GOT3 (cell line): Measurements from ENCODE around the gene RAP2A.

Source experiments
- DNase-seq: peaks from one replicate; lab custom pipeline; 2025; ENCODE audit warnings: mixed read lengths; lab: John Stamatoyannopoulos, UW

RAP2A gene

DNA sequence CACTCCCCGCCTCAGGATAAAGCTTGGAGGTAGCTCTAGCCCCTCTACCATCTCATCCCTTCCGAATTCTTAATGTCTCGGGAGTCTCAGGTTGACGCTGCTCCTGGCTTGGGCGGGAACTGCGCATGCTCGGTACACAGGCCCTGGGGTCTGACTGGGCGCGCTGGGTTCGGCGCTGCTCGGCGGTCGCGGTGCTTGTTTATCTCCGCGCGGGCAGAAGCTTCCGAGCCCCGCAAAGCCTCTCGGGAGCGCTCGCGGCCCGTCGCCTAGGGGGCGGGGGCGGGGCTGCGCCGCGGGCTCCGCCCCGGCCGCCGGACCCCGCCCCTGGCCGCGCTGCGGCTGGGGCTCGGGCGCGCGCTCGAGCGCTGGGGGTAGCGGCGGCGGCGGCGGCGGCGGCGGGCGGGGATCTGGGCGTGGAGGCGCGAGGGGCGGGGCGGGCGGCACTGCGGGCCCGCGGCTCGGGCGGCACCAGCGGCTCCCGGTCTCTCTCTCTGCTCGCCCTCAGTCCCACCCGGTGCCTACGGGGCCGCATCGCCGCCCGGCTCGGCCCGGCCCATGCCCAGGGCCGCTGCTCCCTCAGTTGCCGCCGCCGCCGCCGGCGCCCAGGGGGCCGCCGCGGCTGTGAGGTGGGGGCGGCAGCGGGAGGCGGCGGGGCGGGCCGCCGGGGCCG, at the start of gene RAP2A:
Gene RAP2A, plus strand, starts transcription at position 443 of the 670 bp plus-strand sequence. CDS start 302 bp downstream, outside the sequence.
- DNase-seq, result peak; percentile 63

DNA sequence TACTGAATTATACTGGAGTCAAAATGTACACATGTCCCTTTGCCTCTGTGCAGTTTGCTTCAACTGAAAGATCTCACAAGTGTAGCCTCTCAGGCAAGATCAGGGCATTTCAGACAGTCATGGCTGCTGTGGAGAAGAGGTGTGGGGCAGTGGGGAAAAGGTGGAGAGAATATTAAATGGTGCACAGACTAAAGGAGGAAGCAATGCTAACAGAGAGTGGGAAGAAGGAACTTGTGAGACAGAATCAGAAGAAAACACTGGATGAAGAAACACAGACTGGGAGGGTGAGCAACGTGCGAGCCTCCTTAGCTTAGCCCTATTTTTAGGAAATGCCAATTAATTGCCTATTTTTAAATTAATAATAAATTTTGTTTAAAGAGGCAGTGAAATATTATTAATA, 49.6 kb upstream of the RAP2A start:
- DNase-seq, result no peak

DNA sequence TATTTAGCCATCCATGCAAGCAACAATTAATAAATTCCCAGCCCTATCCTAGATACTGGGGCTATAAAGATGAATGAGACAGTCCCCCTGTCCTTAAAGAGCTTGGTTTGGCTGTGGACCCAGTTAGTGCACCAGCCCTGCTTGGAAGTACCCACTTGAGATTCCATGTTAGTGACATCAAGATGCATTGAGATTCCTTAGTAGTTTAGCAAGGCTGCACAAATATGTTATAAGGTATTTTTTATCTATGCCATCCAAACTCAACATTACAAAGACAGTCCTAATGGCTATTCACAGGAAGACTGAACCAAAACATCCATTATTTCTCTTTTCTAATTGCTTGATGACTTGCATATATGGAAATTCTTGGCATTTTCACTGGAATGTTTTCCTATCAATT, 48.8 kb upstream of the RAP2A start:
- no peak for DNase-seq

DNA sequence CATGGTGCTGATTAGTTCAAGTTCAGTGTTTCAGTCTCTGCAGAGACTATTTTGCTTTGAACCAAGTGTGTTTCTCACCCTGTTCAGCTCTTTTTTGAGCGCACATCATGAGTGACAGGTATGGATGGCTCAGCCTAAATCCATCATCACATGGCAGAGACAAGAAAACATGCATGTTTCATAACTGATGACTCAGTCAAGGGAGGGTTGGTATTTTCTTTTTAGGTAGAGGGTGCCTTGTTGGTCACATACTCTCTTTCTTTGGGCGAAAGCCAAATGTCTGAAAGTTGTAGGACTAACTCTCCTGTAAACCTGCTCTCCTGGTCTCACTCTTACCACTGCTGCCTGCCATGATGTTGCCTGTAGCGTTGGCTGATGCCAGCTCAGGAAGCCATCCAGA, 48.1 kb upstream of the RAP2A start:
- DNase-seq, result no peak

GRCh38 chr13:97386801-97387484, 47.0 kb upstream of the RAP2A start:
- no peak for DNase-seq

- DNase-seq, result no peak
Measured at GRCh38 chr13:97387485-97387839, 46.5 kb upstream of the RAP2A start.

DNA sequence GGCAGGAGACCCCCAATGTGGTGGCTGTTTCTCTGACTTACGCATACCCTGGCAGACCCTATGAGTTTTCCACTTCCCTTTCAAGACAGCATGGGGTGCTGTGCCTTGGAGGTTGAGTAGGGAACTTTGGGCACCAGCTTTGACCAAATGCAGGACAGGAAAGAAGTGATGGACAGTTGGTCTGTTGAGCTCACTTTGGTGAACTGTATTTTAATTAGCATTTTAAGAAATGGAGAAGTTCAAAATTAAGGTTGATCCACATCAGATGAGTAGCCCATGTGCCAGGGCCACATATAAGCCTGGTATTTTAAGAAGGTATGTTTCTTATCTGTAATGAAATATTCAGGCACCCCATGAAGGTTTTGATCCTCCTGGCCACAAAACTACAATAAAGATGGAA, 46.1 kb upstream of the RAP2A start:
- no peak for DNase-seq

- no peak for DNase-seq
Measured at GRCh38 chr13:97388373-97388772, 45.6 kb upstream of the RAP2A start.

DNA sequence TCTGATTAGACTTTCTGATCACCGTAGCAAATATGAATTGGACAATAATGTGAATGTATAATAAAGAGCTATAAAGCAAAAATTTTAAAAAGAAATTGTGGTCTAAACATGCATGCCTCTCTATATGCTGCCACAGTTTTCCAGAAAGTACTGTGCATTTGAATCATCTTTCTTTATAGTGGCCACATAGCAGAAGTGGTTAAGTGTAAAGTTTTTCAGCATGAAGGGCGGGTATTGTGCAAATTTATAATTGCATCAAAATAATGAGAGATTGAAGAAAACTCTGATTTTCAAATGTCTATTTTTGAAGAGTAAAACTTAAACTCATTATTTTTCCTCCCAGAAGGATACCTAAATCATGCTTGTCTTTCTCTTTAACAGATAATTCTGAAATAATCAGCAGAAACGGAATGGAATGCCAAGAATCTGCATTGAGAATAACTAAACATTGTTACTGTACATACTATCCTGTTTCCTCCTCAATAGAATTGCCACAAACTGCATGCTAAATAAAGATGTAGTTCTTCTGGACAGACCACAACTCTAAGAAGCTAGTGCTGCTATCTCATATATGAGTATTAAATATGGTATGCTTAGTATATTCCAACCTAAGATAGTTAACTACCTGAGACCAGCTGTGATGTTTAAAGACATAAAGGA, 42.9 kb upstream of the RAP2A start:
- DNase-seq, result no peak

GRCh38 chr13:97392020-97392419, 41.9 kb upstream of the RAP2A start:
- no peak for DNase-seq

- no peak for DNase-seq
Measured at GRCh38 chr13:97394542-97394941, 39.4 kb upstream of the RAP2A start.

- DNase-seq, result no peak
Measured at GRCh38 chr13:97395447-97396136, 38.4 kb upstream of the RAP2A start.

- no peak for DNase-seq
Measured at GRCh38 chr13:97397267-97397666, 36.7 kb upstream of the RAP2A start.

GRCh38 chr13:97401421-97401820, 32.5 kb upstream of the RAP2A start:
- DNase-seq, result no peak

- DNase-seq, result no peak
Measured at GRCh38 chr13:97403893-97404750, 29.8 kb upstream of the RAP2A start.

GRCh38 chr13:97407540-97407939, 26.4 kb upstream of the RAP2A start:
- no peak for DNase-seq

DNA sequence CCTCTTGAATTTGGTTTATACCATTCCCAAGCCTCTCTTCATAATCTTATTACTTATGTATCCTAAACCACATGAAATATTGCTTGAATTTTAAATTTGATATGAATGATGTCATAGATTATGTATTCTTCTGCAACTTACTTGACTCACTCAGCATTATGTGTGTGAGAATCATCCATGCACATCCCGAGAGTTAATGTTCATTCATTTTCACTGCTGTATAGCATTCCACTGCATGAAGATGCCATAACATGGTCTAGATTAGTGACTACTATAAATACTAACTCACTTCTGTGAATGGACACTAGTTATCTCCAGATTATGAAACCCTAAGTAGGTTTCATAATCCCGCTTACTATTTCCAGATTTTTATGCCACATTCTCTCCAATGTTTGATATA, 25.0 kb upstream of the RAP2A start:
- no peak for DNase-seq

DNA sequence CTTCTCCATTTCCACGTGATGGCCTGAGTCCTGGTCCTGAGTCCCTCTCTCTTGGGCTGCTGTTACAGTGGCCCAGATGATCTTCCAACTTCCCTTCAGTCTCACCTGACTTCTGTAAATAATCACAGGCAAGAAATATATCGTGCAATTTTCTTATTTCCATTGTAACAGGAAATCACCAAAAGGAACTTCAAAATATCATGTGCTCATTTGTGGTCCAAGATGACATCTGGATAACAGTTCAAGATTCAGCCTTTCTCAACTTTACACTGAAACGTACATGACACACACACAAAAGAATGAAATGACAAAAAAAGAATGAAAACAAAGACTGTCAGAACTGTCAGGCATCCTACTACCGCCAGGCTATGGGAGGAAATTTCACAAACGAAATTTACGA, 22.0 kb upstream of the RAP2A start:
- DNase-seq, result no peak

- DNase-seq, result no peak
Measured at GRCh38 chr13:97413694-97414093, 20.3 kb upstream of the RAP2A start.

GRCh38 chr13:97414392-97414791, 19.6 kb upstream of the RAP2A start:
- no peak for DNase-seq

DNA sequence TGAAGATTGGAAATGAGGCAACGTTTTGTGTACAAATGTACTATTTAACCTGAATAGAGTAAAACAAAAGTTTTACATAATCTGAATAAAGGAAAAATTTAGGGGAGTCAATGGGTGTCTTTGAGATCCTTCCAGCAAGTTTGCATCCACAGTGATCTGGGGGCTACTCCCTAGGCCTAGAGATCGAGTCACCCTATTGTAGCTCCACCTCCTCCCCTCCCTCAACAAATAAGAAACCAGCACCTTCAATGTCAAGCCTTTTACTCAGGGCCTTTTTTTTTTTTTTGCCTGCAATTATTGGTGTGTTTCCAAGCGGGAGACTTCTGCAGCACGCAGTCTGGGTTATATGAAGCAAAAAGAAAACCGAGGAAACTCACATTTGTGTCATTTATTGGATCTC, 16.3 kb upstream of the RAP2A start:
- DNase-seq, result no peak
